Hepatic stellate cell (primary cell): Measurements from ENCODE around the gene L2HGDH.
A peak's percentile ranks its signal among the peaks of the same experiment; 100 is the strongest.

Experiments
- DNase-seq: peaks from one replicate; pipeline ENCODE4 v3.0.0; 2011; ENCODE audit warnings: low spot score

The L2HGDH gene

DNA sequence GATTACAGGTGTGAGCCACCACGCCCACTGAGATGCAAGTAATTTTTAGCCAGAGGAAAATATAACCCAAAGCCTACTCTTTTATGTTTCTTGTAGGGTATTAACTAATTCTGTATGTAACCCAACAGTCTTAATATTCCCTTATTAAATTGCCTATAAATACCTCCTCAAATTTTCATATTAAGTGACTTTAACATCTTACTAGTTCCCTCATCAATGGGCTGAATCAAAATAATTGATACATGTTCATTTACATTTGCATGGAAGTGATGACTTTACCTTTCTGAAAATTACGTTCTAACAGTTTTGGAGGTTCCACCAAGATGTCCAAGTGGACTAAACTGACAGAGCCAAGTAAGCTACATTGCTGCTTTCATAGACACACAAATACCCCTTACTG, 83.7 kb downstream of the L2HGDH start:
- DNase-seq, result no peak

DNA sequence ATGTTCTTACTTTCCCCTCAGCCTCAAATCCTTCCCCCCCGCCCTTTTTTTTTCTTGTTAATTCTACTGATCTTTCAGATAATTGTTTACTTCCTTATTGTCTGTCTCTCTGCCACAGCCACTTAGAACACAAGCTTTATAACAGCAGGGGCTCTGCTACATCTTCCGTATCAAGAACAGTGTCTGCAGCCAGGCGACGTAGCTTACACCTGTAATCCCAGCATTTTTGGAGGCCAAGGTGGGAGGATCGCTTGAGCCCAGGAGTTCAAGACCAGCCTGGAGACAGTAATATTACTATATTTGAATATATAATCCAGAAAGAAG, 86.1 kb downstream of the L2HGDH start:
- no peak for DNase-seq

DNA sequence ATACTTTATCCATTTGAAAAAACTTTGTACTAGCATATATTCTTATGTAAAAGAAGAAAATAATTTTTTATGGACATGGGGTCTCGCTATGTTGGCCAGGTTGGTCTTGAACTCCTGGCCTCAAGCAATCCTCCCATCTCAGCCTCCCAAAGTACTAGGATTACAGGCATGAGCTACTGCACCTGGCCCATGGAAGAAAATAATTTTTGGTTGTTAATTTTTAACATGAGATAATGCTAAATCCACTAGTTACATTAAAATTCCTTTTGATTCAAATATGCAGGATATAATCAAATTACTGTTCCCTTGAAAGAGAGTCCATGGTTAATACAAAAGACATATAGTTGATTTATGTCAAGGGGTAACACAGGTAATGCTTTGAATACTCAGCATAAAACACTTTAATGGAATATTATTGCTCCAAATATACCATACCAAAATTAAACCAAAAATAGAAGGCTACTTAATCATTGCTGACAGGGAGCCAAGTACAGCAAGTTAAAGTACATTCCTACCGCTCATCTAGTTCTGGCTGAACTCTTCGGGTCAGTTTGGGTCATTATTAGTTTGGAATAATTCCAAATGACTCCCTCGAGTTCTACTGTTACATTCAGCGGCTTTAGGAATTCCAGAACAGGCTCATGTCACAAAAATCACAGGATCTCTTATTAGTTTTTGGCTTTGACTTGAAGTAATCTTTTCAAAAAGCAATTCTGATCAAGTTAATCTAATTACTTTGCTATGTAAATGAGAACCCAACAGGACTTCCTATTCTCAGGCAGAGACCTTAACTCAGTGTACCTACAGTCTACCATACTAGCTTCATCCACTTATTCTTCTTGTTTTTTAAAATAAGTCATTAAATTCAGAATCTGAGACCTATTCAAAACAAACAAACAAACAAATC, 86.7 kb downstream of the L2HGDH start:
- DNase-seq, result peak; percentile 75

DNA sequence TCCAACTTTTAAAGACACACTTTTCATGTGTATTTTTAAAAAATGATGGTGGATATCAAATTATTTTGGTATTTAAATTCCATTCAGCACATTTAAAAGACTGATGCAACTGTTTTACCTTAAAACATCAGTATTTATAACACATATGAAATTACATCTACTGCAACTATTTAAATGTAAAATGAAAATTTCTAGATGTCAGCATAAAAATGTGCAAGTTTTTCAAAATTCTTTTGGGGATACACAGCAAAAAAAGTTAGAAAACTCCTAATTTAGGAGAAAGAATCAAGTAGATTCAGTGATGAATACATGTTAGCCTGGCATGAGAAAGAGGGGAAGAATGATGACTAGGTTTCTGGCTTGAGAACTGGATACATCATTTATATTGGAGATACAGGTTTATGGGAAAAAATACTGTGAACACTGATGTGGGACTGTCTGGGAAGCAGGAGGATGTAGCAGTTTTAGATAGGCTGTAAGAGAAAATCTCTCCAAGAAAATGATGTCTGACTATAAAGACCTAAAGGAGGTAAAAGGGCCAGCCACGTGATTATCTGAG, 89.9 kb downstream of the L2HGDH start:
- no peak for DNase-seq

DNA sequence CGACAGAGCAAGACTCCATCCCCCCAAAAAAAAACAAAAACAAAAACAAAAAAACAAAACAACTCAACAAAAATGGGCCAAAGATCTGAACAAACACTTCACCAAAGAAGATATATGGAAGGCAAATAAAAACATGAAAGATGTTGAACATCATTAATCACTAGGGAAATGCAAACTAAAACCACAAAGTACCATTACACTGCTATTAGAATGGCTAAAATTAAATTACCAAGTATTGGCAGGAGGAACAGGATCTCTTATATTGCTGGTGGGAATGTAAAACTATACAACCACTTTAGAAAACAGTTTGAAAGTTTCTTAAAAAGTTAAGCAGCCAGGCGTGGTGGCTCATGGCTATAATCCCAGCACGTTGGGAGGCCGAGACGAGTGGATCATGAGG, 93.5 kb downstream of the L2HGDH start:
- DNase-seq, result no peak

DNA sequence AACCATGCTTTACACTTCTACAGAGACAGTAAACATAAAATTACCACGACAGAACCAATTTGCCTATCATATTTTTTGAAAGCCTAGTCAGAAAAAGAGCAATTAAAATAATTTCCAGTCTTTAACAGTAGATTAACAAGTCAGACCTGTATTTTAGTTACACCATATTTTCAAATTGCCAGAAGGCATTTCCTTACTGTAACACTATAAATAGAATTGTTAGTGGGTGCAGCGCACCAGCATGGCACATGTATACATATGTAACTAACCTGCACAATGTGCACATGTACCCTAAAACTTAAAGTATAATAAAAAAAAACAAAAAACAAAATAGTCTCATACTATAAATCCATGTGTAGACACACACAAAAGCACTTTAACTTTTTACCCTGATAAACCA, 96.6 kb downstream of the L2HGDH start:
- DNase-seq, result no peak

DNA sequence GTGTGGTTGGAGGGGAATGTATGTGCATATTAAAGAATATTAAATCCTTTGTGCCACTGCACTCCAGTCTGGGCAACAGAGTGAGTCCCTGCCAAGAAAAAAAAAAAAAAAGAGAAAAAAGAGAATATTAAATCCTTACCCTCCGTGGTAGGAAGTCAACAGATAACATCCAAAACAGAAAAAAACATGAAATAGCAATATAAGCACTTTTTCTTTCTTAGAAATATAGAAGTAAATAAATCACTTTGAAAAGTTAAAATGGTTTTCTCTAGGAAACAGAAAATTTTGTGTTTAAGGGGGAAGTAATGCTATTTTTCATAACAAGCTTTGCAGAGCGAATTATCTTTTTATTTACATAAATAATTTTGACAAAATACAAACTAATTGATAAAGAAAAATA, 98.2 kb downstream of the L2HGDH start:
- no peak for DNase-seq

DNA sequence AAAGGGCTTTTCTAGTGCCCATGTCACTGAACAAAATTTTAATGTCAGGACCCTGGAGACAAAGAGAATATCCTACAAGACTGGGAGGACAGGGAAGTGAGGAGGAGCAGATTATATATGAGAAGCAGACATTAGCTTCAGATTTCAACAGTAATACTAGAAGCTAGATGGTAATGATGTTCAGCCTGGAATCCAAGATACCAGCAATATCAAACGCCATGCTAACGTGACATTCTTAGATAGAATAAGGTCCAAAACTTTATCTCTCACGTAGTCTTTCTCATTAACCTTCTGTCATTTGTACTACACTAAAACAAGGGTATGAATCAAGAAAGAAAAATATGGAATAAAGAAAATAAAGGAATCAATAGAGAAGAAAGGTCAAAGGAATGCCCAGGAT, 99.3 kb downstream of the L2HGDH start:
- no peak for DNase-seq

DNA sequence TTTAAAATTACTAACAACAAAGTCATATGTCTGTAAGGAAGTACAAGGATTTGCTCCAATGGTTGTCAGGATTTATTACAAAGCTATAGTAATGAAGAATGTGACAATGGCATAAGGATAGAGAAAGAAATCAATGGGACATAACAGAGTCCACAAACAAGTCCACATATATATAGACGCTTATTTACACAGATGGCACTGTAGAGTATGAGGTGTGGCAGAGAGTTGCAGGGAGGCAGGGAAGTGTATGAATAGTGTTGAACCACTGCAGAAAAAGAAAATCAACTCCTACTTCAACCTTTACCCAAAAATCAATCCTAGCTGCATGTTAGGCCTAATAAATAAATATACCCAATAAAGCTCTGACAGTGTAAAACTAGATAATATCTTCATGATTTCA, 102.0 kb downstream of the L2HGDH start:
- DNase-seq, result no peak

DNA sequence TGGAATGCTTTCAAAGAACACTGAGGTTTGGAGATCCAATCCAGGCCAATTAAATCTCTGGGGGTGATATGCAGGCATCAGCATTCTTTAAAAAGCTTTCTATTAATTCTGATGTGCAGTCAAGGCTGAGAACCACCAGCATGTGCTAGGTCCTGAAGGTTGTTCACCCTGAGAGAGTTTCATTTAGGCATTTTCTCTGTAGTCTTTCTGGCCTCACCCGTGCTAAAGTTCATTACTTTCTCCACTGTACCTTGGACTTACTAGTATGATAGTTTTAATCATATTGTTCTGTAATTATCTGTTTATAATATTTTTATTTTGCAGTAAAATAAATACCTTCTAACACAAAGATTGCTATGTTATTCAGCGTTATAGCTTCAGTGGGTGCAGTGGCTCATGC, 113.5 kb downstream of the L2HGDH start:
- DNase-seq, result no peak

DNA sequence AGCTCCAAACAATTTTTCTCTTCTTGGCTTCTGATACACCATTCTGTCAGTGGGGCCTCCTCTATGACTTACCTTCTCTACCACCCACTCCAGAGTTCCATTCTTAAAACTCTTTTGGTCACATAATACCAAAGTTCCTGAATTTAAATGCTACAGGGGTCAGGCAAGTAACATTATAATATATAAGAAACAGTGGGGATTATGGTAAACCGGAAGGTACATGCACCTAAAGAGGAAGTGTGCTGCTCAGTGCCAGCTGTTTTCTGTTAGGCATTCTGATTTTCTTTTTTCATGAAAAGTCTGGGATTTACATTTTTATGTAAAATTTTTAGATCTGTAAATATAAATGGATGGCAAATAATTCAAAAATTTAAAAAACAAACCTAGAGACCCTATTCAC, 120.5 kb downstream of the L2HGDH start:
- no peak for DNase-seq
